ENCODE results near the gene TBC1D9.

The TBC1D9 gene

DNA sequence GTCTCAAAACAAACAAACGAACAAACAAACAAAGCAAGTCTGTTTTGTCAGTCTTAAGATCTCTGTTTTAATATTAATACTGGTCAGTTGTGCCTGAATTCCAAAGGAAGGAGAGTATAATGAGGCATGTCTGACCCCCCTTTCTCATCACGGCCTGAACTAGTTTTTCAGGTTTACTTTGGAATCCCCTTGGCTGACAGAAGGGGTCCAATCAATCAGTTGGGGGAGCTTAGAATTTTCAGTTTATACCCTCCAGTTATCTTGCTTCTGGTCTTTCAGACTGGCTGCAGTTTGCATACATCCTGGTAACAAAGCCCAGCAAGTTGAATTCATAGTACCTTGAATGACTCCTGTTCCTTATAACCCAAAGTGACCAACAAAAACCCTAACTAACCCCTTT, 41.1 kb downstream of the TBC1D9 start:
- Histone ChIP-seq H3K27me3 (ENCODE audit: control insufficient read depth, insufficient read depth, low read length) (no peaks in the 10 kb centered on the region), H3K9ac (ENCODE audit: low read length) (no peak overlapping the region), H3K9me3 (ENCODE audit: control insufficient read depth, low read length) (no peaks in the 10 kb centered on the region), H3K4me3 (ENCODE audit: low read length) (no peak overlapping the region), H3K4me1 (ENCODE audit: control insufficient read depth, insufficient read depth, low read length) (peaks cover 5% of the 10 kb centered on the region), H3K36me3 (ENCODE audit: control insufficient read depth, insufficient read depth, low read length) (no peaks in the 10 kb centered on the region)

DNA sequence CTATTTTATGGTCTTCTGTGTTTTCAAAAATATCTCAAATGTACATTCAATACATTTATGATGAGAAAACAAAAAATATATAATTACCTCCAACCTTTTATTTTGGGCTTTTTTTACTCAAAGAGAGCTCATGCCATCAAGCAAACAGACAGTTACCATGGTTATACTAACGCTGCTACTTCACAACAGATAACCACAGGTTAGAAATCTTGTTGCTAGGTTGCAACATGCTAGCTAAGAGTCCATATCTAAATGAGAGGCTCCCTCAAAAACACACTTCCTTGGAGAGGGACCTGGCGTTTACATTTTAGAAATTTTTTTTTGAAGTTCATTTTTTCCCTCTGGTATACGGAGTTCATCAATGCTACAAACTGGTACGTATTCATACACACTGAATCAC, 44.3 kb downstream of the TBC1D9 start:
- Histone ChIP-seq H3K4me3 (ENCODE audit: low read length) (no peak overlapping the region), H3K27me3 (ENCODE audit: control insufficient read depth, insufficient read depth, low read length) (no peaks in the 10 kb centered on the region), H3K9me3 (ENCODE audit: control insufficient read depth, low read length) (no peaks in the 10 kb centered on the region), H3K9ac (ENCODE audit: low read length) (no peak overlapping the region), H3K4me1 (ENCODE audit: control insufficient read depth, insufficient read depth, low read length) (peaks cover 5% of the 10 kb centered on the region), H3K36me3 (ENCODE audit: control insufficient read depth, insufficient read depth, low read length) (no peaks in the 10 kb centered on the region)

DNA sequence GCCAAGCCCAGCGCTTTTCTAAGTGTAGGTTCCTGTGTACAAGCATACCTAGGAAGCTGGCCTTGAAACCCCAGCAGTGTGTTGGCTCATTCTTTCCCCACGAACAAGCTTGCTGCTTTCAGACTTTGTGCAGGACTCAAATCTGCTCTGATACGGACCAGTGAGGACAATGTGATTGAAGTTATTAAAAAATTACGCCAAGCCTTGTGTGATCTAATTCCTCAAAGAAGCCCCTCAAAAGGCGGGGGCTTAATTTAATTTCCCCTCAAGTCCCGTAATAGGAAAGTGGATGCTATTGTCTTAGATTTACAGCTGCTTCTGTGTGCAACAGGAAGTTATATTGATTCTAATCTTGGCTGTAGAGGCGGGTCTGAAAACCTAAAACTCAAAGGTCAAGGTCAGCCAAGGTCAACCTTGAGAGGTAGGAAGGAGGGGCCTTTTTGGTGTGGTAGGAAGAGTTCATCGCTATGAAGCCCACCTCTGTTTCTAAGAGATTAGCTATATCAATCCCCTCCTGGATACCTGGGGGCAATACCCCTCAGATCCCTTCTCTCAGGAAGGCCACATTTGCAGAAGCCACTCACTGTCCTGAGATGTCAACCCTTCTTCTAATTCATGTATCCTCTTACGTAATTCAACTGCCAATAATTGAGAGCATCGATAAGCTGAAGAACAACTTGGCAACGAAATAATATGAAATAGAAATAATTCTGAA, 45.1 kb downstream of the TBC1D9 start:
- Histone ChIP-seq H3K36me3 (ENCODE audit: control insufficient read depth, insufficient read depth, low read length) (no peaks in the 10 kb centered on the region), H3K9me3 (ENCODE audit: control insufficient read depth, low read length) (no peaks in the 10 kb centered on the region), H3K4me3 (ENCODE audit: low read length) (no peak overlapping the region), H3K27me3 (ENCODE audit: control insufficient read depth, insufficient read depth, low read length) (no peaks in the 10 kb centered on the region), H3K4me1 (ENCODE audit: control insufficient read depth, insufficient read depth, low read length) (peaks cover 5% of the 10 kb centered on the region), H3K9ac (ENCODE audit: low read length) (no peak overlapping the region)

DNA sequence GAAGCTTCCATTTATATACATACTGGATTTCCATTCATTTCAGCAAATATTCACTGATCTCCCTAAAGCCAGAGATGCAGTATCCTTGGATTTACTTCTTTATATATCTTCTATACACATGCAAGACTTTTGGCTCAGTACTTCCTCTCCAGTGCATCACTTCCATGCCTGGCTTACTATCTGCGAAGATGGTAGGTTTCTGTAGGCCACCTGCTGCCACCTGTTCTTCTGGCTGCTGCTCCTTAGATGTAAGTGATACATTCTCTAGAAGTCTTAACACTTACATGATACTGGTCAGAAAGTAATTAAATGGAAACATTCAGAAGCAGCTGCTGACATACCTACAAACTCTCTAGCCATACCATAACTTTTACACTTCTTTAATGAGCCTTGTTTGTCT, 48.9 kb downstream of the TBC1D9 start:
- no peaks in the 10 kb centered on the region for H3K9me3 ChIP-seq (ENCODE audit: control insufficient read depth, low read length)
- no peaks in the 10 kb centered on the region for H3K36me3 ChIP-seq (ENCODE audit: control insufficient read depth, insufficient read depth, low read length)
- H3K4me3 ChIP-seq (ENCODE audit: low read length) = no peak overlapping the region
- no peak overlapping the region for H3K9ac ChIP-seq (ENCODE audit: low read length)
- H3K4me1 ChIP-seq (ENCODE audit: control insufficient read depth, insufficient read depth, low read length) = peaks cover 5% of the 10 kb centered on the region
- no peaks in the 10 kb centered on the region for H3K27me3 ChIP-seq (ENCODE audit: control insufficient read depth, insufficient read depth, low read length)

DNA sequence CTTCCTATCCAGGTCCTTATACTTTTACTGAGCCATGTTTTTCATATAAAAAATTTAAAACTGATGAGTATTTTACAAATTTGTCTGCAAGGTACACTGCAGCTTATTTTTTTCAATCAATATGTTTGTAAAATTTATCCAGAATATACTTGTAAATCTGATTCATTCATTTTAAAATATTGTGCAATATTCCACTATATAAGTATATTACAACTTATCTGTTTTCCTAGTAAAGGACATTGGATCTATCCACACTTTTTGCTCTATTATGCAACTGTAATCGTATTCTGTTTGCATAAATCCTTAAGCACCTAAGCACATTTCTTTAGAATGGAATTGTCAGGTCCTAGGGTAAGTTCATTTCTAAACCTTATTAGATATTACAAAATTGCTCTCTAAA, 49.5 kb downstream of the TBC1D9 start:
- Histone ChIP-seq H3K27me3 (ENCODE audit: control insufficient read depth, insufficient read depth, low read length) (no peaks in the 10 kb centered on the region), H3K9ac (ENCODE audit: low read length) (no peak overlapping the region), H3K36me3 (ENCODE audit: control insufficient read depth, insufficient read depth, low read length) (no peaks in the 10 kb centered on the region), H3K4me3 (ENCODE audit: low read length) (no peak overlapping the region), H3K4me1 (ENCODE audit: control insufficient read depth, insufficient read depth, low read length) (peaks cover 5% of the 10 kb centered on the region), H3K9me3 (ENCODE audit: control insufficient read depth, low read length) (no peaks in the 10 kb centered on the region)

DNA sequence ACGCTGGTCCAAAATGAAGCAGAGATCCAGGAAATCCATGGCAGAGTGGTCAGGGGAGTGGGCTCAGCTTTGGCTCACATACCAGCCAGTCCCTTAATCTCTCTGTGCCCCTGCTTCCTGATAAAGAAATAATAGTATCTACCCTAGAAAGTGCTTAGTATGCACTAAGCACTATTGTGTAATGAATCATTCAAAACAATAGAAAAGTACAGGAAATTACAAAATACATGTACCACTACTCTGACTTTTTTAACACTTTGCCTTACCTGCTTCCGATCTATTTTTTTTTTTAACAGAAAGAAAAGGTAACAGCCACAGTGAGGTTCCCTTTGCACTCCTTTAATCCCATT, 49.9 kb downstream of the TBC1D9 start:
- no peak overlapping the region for H3K9ac ChIP-seq (ENCODE audit: low read length)
- no peak overlapping the region for H3K4me3 ChIP-seq (ENCODE audit: low read length)
- no peaks in the 10 kb centered on the region for H3K36me3 ChIP-seq (ENCODE audit: control insufficient read depth, insufficient read depth, low read length)
- peaks cover 5% of the 10 kb centered on the region for H3K4me1 ChIP-seq (ENCODE audit: control insufficient read depth, insufficient read depth, low read length)
- H3K9me3 ChIP-seq (ENCODE audit: control insufficient read depth, low read length) = no peaks in the 10 kb centered on the region
- H3K27me3 ChIP-seq (ENCODE audit: control insufficient read depth, insufficient read depth, low read length) = no peaks in the 10 kb centered on the region

DNA sequence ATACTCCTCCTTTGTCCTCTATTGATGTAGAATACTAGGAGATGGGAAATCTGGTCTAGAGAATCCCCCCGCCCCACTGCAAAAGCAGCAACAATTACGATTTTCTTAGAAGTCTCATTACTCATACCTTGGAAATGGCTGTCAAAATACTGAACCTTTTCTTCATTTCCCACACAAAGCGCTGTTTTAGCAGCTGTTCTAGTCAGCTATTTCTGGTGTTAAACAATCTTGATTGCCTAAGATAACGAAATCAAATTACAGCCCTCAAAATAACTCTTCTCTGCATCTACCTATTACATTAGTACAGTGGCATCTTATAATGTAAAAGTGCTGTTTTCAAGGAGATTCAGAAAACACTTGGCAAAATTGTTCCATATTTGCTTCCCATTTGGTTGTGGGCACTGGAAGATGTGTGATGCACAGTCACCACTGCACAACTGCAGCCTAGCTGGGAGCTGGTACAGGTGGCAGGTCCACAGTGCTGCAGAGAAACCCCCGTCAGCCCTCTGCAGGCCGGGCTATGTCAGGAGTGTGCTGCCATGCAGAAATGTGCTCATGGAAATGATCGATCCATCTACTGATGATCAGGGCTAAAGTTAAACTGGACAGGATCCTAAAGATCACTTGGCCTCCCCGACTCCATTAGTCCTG, 50.4 kb downstream of the TBC1D9 start:
- no peaks in the 10 kb centered on the region for H3K4me1 ChIP-seq (ENCODE audit: control insufficient read depth, insufficient read depth, low read length)
- H3K27me3 ChIP-seq (ENCODE audit: control insufficient read depth, insufficient read depth, low read length) = no peaks in the 10 kb centered on the region
- H3K9me3 ChIP-seq (ENCODE audit: control insufficient read depth, low read length) = no peaks in the 10 kb centered on the region
- no peak overlapping the region for H3K9ac ChIP-seq (ENCODE audit: low read length)
- no peak overlapping the region for H3K4me3 ChIP-seq (ENCODE audit: low read length)
- H3K36me3 ChIP-seq (ENCODE audit: control insufficient read depth, insufficient read depth, low read length) = no peaks in the 10 kb centered on the region

DNA sequence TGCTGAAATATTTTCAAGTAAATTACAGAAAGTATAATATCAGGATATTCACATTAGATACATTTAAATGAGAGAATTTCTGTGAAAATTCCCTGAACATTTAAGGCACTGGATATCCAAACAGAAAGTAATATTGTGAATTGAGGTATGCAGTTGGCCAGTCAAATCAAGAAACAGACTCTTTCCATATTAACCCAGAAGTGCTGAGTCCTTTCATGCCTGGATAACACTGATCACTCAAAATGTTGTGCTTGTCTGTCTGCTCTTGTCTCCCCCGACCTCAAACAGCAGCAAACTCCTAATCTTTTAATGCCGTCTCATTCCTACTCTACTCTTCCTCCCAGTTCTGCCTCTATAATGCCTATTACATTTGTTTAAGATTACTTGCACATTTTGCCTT, 51.2 kb downstream of the TBC1D9 start:
- Histone ChIP-seq H3K36me3 (ENCODE audit: control insufficient read depth, insufficient read depth, low read length) (no peaks in the 10 kb centered on the region), H3K4me1 (ENCODE audit: control insufficient read depth, insufficient read depth, low read length) (no peaks in the 10 kb centered on the region), H3K4me3 (ENCODE audit: low read length) (no peak overlapping the region), H3K9ac (ENCODE audit: low read length) (no peak overlapping the region), H3K27me3 (ENCODE audit: control insufficient read depth, insufficient read depth, low read length) (no peaks in the 10 kb centered on the region), H3K9me3 (ENCODE audit: control insufficient read depth, low read length) (no peaks in the 10 kb centered on the region)

DNA sequence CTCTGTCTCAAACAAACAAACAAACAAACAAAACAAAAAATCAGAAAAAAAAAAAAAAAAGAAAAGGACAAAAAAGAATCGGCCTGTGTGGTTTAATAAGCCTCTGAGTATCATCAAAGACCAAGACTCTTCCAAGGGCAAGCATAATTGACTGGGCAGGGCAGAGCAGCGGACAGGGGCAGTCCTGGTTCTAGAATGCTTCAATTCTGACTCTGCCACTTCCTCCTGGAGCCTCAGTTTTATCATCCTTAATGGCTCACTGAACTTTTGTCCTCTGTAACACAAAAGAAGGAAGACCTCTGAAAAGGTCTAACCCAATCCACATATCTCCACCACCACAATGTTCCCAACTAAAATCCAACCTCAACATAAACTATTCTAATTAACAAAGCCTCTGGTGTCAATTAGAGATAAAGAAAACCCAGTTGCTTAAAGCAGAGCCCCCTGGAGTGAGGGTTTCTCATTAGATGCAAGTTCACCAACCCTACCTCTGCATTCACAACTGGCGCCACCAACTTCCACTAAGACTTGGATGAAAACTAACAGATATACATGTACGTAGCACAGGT, 51.7 kb downstream of the TBC1D9 start:
- Histone ChIP-seq H3K27me3 (ENCODE audit: control insufficient read depth, insufficient read depth, low read length) (no peaks in the 10 kb centered on the region), H3K4me3 (ENCODE audit: low read length) (no peak overlapping the region), H3K9ac (ENCODE audit: low read length) (no peak overlapping the region), H3K4me1 (ENCODE audit: control insufficient read depth, insufficient read depth, low read length) (no peaks in the 10 kb centered on the region), H3K9me3 (ENCODE audit: control insufficient read depth, low read length) (no peaks in the 10 kb centered on the region), H3K36me3 (ENCODE audit: control insufficient read depth, insufficient read depth, low read length) (no peaks in the 10 kb centered on the region)

DNA sequence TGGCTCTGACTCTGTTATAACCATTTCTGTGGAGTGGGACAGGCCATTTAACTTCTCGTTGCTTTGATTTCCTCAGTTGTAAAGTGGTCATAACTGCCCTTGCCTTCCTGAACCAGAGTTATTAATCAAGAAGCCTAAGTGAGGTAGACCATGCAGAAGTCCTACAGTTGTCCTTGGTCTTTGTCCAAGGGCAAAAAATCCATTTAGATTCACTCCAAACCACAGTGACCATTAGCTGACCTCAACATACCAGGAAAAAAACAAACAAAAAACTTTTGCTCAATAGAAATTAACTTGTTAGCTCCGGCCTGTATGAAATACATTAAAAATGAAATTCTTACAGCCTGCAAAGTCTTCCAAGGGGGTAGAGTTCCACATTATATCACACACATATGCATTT, 52.7 kb downstream of the TBC1D9 start:
- Histone ChIP-seq H3K4me3 (ENCODE audit: low read length) (no peak overlapping the region), H3K9ac (ENCODE audit: low read length) (no peak overlapping the region), H3K9me3 (ENCODE audit: control insufficient read depth, low read length) (no peaks in the 10 kb centered on the region), H3K4me1 (ENCODE audit: control insufficient read depth, insufficient read depth, low read length) (no peaks in the 10 kb centered on the region), H3K36me3 (ENCODE audit: control insufficient read depth, insufficient read depth, low read length) (no peaks in the 10 kb centered on the region), H3K27me3 (ENCODE audit: control insufficient read depth, insufficient read depth, low read length) (no peaks in the 10 kb centered on the region)

DNA sequence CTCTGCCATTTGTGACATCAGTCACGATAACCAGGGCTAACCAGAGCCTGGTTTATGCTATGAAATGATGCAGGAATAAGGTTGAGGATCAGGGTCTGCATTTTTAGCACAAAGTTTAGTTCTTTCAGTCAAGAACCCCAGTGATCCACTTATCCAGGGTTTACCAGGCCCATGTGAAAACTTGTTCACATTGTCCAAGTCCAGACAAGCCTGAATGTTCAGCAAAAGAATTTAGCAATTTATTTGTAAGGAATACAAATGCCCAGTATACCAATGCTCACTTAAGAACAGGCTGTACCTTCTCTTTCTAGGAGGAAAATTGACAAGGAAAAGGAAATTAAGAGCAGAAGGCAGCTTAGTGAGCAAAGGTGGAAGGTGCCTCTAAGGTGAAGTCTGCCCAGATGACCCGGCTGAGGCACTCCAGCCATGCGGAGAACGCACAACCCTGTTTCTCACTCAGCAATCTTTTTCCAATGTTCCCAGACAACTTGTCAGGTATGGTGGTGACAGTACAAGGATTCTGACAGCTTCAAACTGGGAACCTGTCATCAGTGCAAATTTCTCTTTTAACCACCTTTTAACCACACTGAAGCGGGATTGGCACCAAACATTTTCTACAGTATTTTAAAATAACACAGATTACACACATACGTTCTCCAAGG, 54.0 kb downstream of the TBC1D9 start:
- H3K9ac ChIP-seq (ENCODE audit: low read length) = no peak overlapping the region
- no peaks in the 10 kb centered on the region for H3K36me3 ChIP-seq (ENCODE audit: control insufficient read depth, insufficient read depth, low read length)
- no peaks in the 10 kb centered on the region for H3K9me3 ChIP-seq (ENCODE audit: control insufficient read depth, low read length)
- H3K4me3 ChIP-seq (ENCODE audit: low read length) = no peak overlapping the region
- no peaks in the 10 kb centered on the region for H3K27me3 ChIP-seq (ENCODE audit: control insufficient read depth, insufficient read depth, low read length)
- no peaks in the 10 kb centered on the region for H3K4me1 ChIP-seq (ENCODE audit: control insufficient read depth, insufficient read depth, low read length)

DNA sequence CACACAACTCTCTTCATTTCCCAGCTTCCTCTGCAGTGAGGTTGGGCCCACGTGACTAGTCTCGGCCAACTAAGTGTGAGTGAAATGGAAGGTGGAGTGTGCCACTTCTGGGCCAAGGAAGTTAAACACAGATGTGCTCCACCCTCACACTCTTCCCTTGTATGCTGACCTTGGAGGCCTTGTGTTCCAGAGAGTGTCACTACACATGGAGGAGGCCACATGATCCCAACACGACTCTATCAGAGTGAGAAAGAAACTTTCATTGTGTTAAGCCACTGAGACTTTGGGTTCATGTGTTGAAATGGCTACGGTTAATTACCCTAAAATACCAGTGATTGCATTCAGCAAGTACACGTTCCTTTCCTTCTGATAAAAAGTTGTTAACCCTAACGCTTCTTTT, 55.1 kb downstream of the TBC1D9 start:
- no peak overlapping the region for H3K9ac ChIP-seq (ENCODE audit: low read length)
- no peaks in the 10 kb centered on the region for H3K9me3 ChIP-seq (ENCODE audit: control insufficient read depth, low read length)
- no peaks in the 10 kb centered on the region for H3K36me3 ChIP-seq (ENCODE audit: control insufficient read depth, insufficient read depth, low read length)
- no peak overlapping the region for H3K4me3 ChIP-seq (ENCODE audit: low read length)
- H3K27me3 ChIP-seq (ENCODE audit: control insufficient read depth, insufficient read depth, low read length) = no peaks in the 10 kb centered on the region
- H3K4me1 ChIP-seq (ENCODE audit: control insufficient read depth, insufficient read depth, low read length) = no peaks in the 10 kb centered on the region

Data from mucosa of stomach (tissue), 1 donor.